ENCODE results near the gene C1QTNF7.

Gene C1QTNF7

DNA sequence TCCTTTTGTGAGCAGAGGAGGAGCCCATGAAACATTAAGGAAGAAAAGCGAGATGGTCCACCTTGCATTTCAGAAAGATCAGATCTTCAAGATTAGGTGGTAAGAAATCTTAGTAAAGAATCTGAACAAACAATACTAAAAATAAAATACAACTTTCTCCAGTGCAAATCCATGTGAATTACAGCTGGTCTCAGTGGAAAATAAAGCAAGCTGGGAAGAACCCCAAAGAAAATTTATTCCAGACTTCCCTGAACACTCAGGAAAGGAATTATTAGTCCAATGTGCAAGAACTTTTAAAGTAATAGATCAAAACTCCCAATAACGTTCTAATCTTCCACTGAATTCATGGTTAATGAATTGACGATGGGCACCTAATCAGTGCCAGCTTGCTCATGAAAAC, 37.3 kb upstream of the C1QTNF7 start:
- H3K27ac ChIP-seq, result no peak overlapping the region
- TF ChIP-seq, protein P1, sequence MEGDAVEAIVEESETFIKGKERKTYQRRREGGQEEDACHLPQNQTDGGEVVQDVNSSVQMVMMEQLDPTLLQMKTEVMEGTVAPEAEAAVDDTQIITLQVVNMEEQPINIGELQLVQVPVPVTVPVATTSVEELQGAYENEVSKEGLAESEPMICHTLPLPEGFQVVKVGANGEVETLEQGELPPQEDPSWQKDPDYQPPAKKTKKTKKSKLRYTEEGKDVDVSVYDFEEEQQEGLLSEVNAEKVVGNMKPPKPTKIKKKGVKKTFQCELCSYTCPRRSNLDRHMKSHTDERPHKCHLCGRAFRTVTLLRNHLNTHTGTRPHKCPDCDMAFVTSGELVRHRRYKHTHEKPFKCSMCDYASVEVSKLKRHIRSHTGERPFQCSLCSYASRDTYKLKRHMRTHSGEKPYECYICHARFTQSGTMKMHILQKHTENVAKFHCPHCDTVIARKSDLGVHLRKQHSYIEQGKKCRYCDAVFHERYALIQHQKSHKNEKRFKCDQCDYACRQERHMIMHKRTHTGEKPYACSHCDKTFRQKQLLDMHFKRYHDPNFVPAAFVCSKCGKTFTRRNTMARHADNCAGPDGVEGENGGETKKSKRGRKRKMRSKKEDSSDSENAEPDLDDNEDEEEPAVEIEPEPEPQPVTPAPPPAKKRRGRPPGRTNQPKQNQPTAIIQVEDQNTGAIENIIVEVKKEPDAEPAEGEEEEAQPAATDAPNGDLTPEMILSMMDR (conservative IDR thresholded peaks at IDR 0.05), result no peak
- TF ChIP-seq ZFX (IDR thresholded peaks at IDR 0.05), result no peak

GRCh38 chr4:15392053-15392805, 35.6 kb upstream of the C1QTNF7 start:
- TF ChIP-seq, protein P1 (conservative IDR thresholded peaks at IDR 0.05), result no peak
- TF ChIP-seq ZFX (IDR thresholded peaks at IDR 0.05), result no peak

GRCh38 chr4:15395311-15395710, 32.5 kb upstream of the C1QTNF7 start:
- TF ChIP-seq, protein P1 (conservative IDR thresholded peaks at IDR 0.05), result no peak
- TF ChIP-seq ZFX (IDR thresholded peaks at IDR 0.05), result no peak
- no peak overlapping the region for H3K27ac ChIP-seq

More at GRCh38 chr4:15392053-15392805, 35.6 kb upstream of the C1QTNF7 start:
- no peak overlapping the region for H3K27ac ChIP-seq

- H3K27ac ChIP-seq, result no peak overlapping the region
- TF ChIP-seq, protein P1 (conservative IDR thresholded peaks at IDR 0.05), result peak; percentile 81
- TF ChIP-seq ZFX (IDR thresholded peaks at IDR 0.05), result no peak
These were observed 31.6 kb upstream of the C1QTNF7 start for GRCh38 chr4:15396157-15396800.

GRCh38 chr4:15398001-15398400, 29.8 kb upstream of the C1QTNF7 start:
- TF ChIP-seq, protein P1 (conservative IDR thresholded peaks at IDR 0.05), result no peak
- TF ChIP-seq ZFX (IDR thresholded peaks at IDR 0.05), result no peak
- H3K27ac ChIP-seq, result no peak overlapping the region

DNA sequence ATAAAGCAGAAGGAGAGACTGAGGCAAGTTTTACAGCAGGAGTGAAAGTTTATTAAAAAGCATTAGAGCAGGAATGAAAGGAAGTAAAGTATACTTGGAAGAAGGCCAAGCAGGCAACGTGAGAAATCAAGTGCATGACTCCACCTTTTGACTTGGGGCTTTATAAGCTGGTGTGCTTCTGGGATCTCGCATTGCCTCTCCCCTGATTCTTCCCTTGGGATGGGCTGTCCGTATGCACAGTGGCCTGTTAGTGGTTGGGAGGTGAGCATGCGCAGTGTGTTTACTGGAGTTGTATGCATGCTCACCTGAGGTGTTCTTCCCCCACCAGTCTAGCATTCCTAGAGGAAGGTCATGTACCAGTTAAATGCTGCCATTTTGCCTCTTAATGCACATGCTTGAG, 29.1 kb upstream of the C1QTNF7 start:
- no peak overlapping the region for H3K27ac ChIP-seq
- TF ChIP-seq ZFX (IDR thresholded peaks at IDR 0.05), result no peak
- TF ChIP-seq, protein P1 (conservative IDR thresholded peaks at IDR 0.05), result no peak

DNA sequence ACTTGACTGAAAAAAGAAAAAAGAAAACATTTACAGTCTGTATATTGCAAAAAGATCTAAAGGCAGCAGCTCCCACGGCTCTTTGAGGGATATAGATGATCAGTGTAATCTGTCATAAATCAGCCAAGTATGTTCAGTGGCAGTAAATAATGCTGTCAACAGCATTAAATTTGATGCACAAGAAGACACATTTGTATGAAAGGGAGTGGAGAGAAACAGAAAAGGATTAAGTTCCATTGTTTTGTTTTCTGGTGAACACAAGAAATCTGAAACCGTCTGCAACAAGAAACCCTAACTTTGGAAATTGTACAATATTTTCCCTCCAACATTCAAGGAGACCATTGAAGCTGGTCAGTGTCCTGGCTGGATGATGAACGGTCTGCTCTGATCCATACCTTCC, 27.6 kb upstream of the C1QTNF7 start:
- H3K27ac ChIP-seq, result no peak overlapping the region
- TF ChIP-seq, protein P1 (conservative IDR thresholded peaks at IDR 0.05), result no peak
- no peak for TF ChIP-seq ZFX (IDR thresholded peaks at IDR 0.05)
